Sigmoid colon (tissue), 7 donors: ENCODE data around the gene STAC. TPM values are rescaled to one million over a fixed set of nuclear protein-coding genes. Genes with fewer than 3 reads are reported as not detected.

Experiments
- DNase-seq: peaks from one replicate; pipeline ENCODE4 v3.0.0-alpha.2; 2019
- H3K27ac ChIP-seq, 4 donors: fragments of 200-600 bp; sonication (generic); one replicate each; pipeline ENCODE4 v1.5.1; 2016 to 2019; ENCODE audit warnings: mild to moderate bottlenecking in 1 of 4
- H3K27me3 ChIP-seq, 3 donors: fragments of 200-600 bp; sonication (generic); one replicate each; pipeline ENCODE4 v1.5.1; 2019; ENCODE audit warnings: mild to moderate bottlenecking in 1 of 3
- H3K36me3 ChIP-seq, 4 donors: fragments of 200-600 bp; sonication (generic); one replicate each; pipeline ENCODE4 v1.5.1; 2016 to 2019
- H3K4me1 ChIP-seq, 4 donors: fragments of 200-600 bp; sonication (generic); one replicate each; pipeline ENCODE4 v1.5.1; 2017 to 2019
- H3K4me3 ChIP-seq, 4 donors: fragments of 200-600 bp; sonication (generic); one replicate each; pipeline ENCODE4 v1.5.1; 2017 to 2019; ENCODE audit warnings: mild to moderate bottlenecking in 2 of 4, moderate library complexity in 1 of 4
- H3K9me3 ChIP-seq, 4 donors: fragments of 200-600 bp in 3 of 4; sonication (generic) in 3 of 4; one replicate each; pipeline versions ENCODE4 v1.5.1 to v1.6.1; 2013 to 2019
- CTCF ChIP-seq, 4 experiments: fragments of 450-650 bp in 3 of 4; fragments of 200-600 bp in 1 of 4; IDR thresholded peaks; one replicate each; pipeline ENCODE4 v1.5.1; 2016 to 2019; ENCODE audit warnings: antibody characterized with exemption in 4 of 4, mild to moderate bottlenecking in 3 of 4, moderate library complexity in 2 of 4
- EP300 ChIP-seq, 4 donors: sonication (generic); formaldehyde crosslinking; IDR thresholded peaks; one replicate each; pipeline ENCODE4 v1.6.1; 2017; ENCODE audit warnings: antibody characterized with exemption in 4 of 4
- POLR2A ChIP-seq, 2 donors: fragments of 450-650 bp; IDR thresholded peaks; one replicate each; pipeline ENCODE4 v1.6.1; 2016; ENCODE audit warnings: antibody characterized with exemption in 2 of 2, mild to moderate bottlenecking in 2 of 2, moderate library complexity in 2 of 2
- POLR2AphosphoS5 ChIP-seq, 4 donors: sonication (generic); formaldehyde crosslinking; IDR thresholded peaks; one replicate each; pipeline ENCODE4 v1.6.1; 2017; ENCODE audit warnings: antibody characterized with exemption in 4 of 4
- WGBS, 2 donors: extraction: QIAGEN DNeasy Blood & Tissue Kit; methylation state at CpG; one replicate each; pipeline ENCODE4 v1.1.7; 2013; 5-methylcytosine and 5-hydroxymethylcytosine counted together
- intact Hi-C: fragments of 100-400 bp; cut with DNase I; formaldehyde crosslinking; loops from one replicate; pipeline ENCODE4 v1.15.1; 2023
- polyA plus RNA-seq, 3 donors: library from polyadenylated mRNA; stranded (reverse); fragments of 200-250 nt; gene quantifications; one replicate each; pipeline ENCODE4 v1.2.3, GENCODE V29; 2013
- total RNA-seq, 4 donors: library from RNA; depleted of rRNA; stranded (reverse); fragments of >200 nt; gene quantifications; one replicate each; pipeline ENCODE4 v1.1.0, GENCODE V29; 2016
- donor health status: healthy with polysubstance abuse.
- donor health status: Bipolar disorder and iron deficiency.
- donor health status: healthy.

Gene STAC
- total and polyA plus RNA-seq, 7 donors: 0.42 to 39.6 (median 17.4) TPM; not detected in 2

GRCh38 chr3:36477655-36478054 lies 97.4 kb downstream of the STAC start:
- no peak for DNase-seq
- Histone ChIP-seq H3K27ac (no peak overlapping the region), H3K9me3 (no peaks in the 10 kb centered on the region), H3K36me3 (no peaks in the 10 kb centered on the region), H3K27me3 (no peaks in the 10 kb centered on the region), H3K4me3 (no peak overlapping the region), H3K4me1 (no peaks in the 10 kb centered on the region)
- 89 to 90% methylated on average over 7 of the region's 7 CpGs for WGBS, 2 donors
- intact Hi-C loops: no loop called here
- TF ChIP-seq CTCF (IDR thresholded peaks at IDR 0.05): no peak
- no peak for TF ChIP-seq EP300 (IDR thresholded peaks at IDR 0.05)
- TF ChIP-seq POLR2A (IDR thresholded peaks at IDR 0.05): no peak
- no peak for TF ChIP-seq POLR2AphosphoS5 (IDR thresholded peaks at IDR 0.05)

GRCh38 chr3:36480911-36481648 lies 100.8 kb downstream of the STAC start:
- Histone ChIP-seq H3K9me3 (no peaks in the 10 kb centered on the region), H3K4me3 (no peak overlapping the region), H3K4me1 (no peaks in the 10 kb centered on the region), H3K27me3 (no peaks in the 10 kb centered on the region), H3K36me3 (no peaks in the 10 kb centered on the region), H3K27ac (peak overlapping the region in 1 of 4 donors; percentile 13)
- 32 to 33% methylated on average over 2 of the region's 2 CpGs for WGBS, 2 donors
- intact Hi-C loops: no loop called here
- TF ChIP-seq POLR2AphosphoS5 (IDR thresholded peaks at IDR 0.05) (no peak), POLR2A (IDR thresholded peaks at IDR 0.05) (no peak), CTCF (IDR thresholded peaks at IDR 0.05) (no peak), EP300 (IDR thresholded peaks at IDR 0.05) (no peak)
- no peak for DNase-seq

GRCh38 chr3:36482256-36482655 lies 102.0 kb downstream of the STAC start:
- no peak for DNase-seq
- no peaks in the 10 kb centered on the region for H3K9me3 ChIP-seq
- no peak for TF ChIP-seq EP300 (IDR thresholded peaks at IDR 0.05)
- H3K4me3 ChIP-seq: no peak overlapping the region
- intact Hi-C loops: no loop called here
- no peak overlapping the region for H3K27ac ChIP-seq
- no peaks in the 10 kb centered on the region for H3K4me1 ChIP-seq
- H3K27me3 ChIP-seq: no peaks in the 10 kb centered on the region
- 75 to 87% methylated on average over 4 of the region's 4 CpGs for WGBS, 2 donors
- no peaks in the 10 kb centered on the region for H3K36me3 ChIP-seq

- Histone ChIP-seq H3K27ac (no peak overlapping the region), H3K9me3 (no peaks in the 10 kb centered on the region), H3K36me3 (no peaks in the 10 kb centered on the region), H3K4me1 (no peaks in the 10 kb centered on the region), H3K4me3 (no peak overlapping the region), H3K27me3 (no peaks in the 10 kb centered on the region)
- DNase-seq: no peak
- TF ChIP-seq POLR2AphosphoS5 (IDR thresholded peaks at IDR 0.05) (no peak), POLR2A (IDR thresholded peaks at IDR 0.05) (no peak), EP300 (IDR thresholded peaks at IDR 0.05) (no peak), CTCF (IDR thresholded peaks at IDR 0.05) (no peak)
- WGBS, 2 donors: 85 to 95% methylated on average over 3 of the region's 3 CpGs
- intact Hi-C loops: no loop called here
These were observed 102.6 kb downstream of the STAC start for GRCh38 chr3:36482880-36483279.

GRCh38 chr3:36483709-36484108 lies 103.4 kb downstream of the STAC start:
- Histone ChIP-seq H3K4me3 (no peak overlapping the region), H3K9me3 (no peaks in the 10 kb centered on the region), H3K27me3 (no peaks in the 10 kb centered on the region), H3K4me1 (no peaks in the 10 kb centered on the region), H3K36me3 (no peaks in the 10 kb centered on the region), H3K27ac (no peak overlapping the region)
- no peak for TF ChIP-seq EP300 (IDR thresholded peaks at IDR 0.05)
- TF ChIP-seq POLR2AphosphoS5 (IDR thresholded peaks at IDR 0.05): no peak
- TF ChIP-seq POLR2A (IDR thresholded peaks at IDR 0.05): no peak
- no peak for TF ChIP-seq CTCF (IDR thresholded peaks at IDR 0.05)
- DNase-seq: no peak
- WGBS, 2 donors: 78 to 89% methylated on average over 5 of the region's 5 CpGs
- intact Hi-C loops: no loop called here
